K562 (cell line): ENCODE results near the gene CNTFR. TPM values are rescaled to one million over a fixed set of nuclear protein-coding genes. Genes with fewer than 3 reads are reported as not detected.
A peak's percentile ranks its signal among the peaks of the same experiment; 100 is the strongest.

Experiments
- ATAC-seq: fragments of 200-7000 bp; cut with Tn5 transposase; 3 replicates; pipeline ENCODE4 v1.9.1; 2020; ENCODE audit warnings: moderate library complexity
- BruUV-seq: library from RNA; stranded (reverse); fragments of 400-500 nt; replicated peaks from 2 replicates; lab custom pipeline; 2021; lab: Mats Ljungman, UMichigan
- CTCF ChIA-PET: fragments of 300-600 bp; formaldehyde crosslinking; extraction: SDS; loops from one replicate; lab custom pipeline; 2021; ENCODE audit warnings: low intra/inter-chr PET ratio; lab: Yijun Ruan, JAX
- POLR2A ChIA-PET: fragments of 300-600, 350-650 bp; sonication (Branson Sonifier 250); formaldehyde crosslinking; extraction: SDS; loops from one replicate; lab custom pipeline; 2021; ENCODE audit warnings: antibody characterized with exemption, inconsistent platforms; lab: Yijun Ruan, JAX
- DNase-seq, 4 experiments: peaks; one replicate each; pipeline versions ENCODE4 v3.0.0 to v3.0.0-alpha.2; 2011 to 2018; ENCODE audit warnings: low spot score in 3 of 4, mixed read lengths in 3 of 4; ENCODE audit errors: extremely low read depth in 1 of 4
- FAIRE-seq: peaks from 2 replicates; lab custom pipeline; 2011; peaks lifted over from hg19 to GRCh38; lab: Jason Lieb, UNC
- H2AFZ ChIP-seq: 2 replicates; pipeline ENCODE4 v1.6.0; 2011; ENCODE audit warnings: low read depth, low read length, control low read depth, inconsistent platforms
- H3K27ac ChIP-seq: fragments of 200-600 bp; 3 replicates; pipeline ENCODE4 v1.8.0; 2011; ENCODE audit warnings: low read depth, mild to moderate bottlenecking, control low read depth, inconsistent platforms, low read length, moderate library complexity, mixed read lengths; ENCODE audit errors: extremely low read depth
- H3K27me3 ChIP-seq, 2 experiments: fragments of 300-600 bp in 1 of 2; 2 replicates in 1 of 2; 3 replicates in 1 of 2; pipeline versions ENCODE4 v1.6.0 to v1.8.0; 2011; ENCODE audit warnings: inconsistent platforms in 2 of 2, low read length in 2 of 2, mild to moderate bottlenecking in 1 of 2, mixed read lengths in 1 of 2, moderate library complexity in 1 of 2; ENCODE audit not compliant: control insufficient read depth in 2 of 2, insufficient read depth in 2 of 2
- H3K36me3 ChIP-seq: fragments of 300-600 bp; 3 replicates; pipeline ENCODE4 v1.8.0; 2011; ENCODE audit warnings: mild to moderate bottlenecking, low read length, inconsistent platforms; ENCODE audit not compliant: control insufficient read depth, insufficient read depth
- H3K4me1 ChIP-seq, 2 experiments: fragments of 200-600 bp in 1 of 2; replicated peaks in 1 of 2; 2 replicates in 1 of 2; 3 replicates in 1 of 2; pipeline versions ENCODE4 v1.5.1 to v1.8.0; 2011; ENCODE audit warnings: inconsistent platforms in 2 of 2, low read length in 2 of 2, mild to moderate bottlenecking in 1 of 2, mixed read lengths in 1 of 2, moderate library complexity in 1 of 2; ENCODE audit not compliant: control insufficient read depth in 2 of 2, insufficient read depth in 2 of 2
- H3K4me2 ChIP-seq: 2 replicates; pipeline ENCODE4 v1.6.1; 2011; ENCODE audit warnings: low read length, control low read depth, inconsistent platforms, mixed read lengths; ENCODE audit not compliant: insufficient read depth
- H3K4me3 ChIP-seq: fragments of 200-600 bp; sonication (generic), shearing (Covaris generic); 2 replicates; pipeline ENCODE4 v1.5.1; 2016; ENCODE audit warnings: control low read depth, inconsistent platforms
- H3K79me2 ChIP-seq: fragments of 200-600 bp; 3 replicates; pipeline ENCODE4 v1.8.0; 2011; ENCODE audit warnings: low read length, inconsistent platforms; ENCODE audit not compliant: control insufficient read depth, insufficient read depth
- H3K9ac ChIP-seq, 2 experiments: 2 replicates each; pipeline versions ENCODE4 v1.6.0 to v1.6.1; 2011; ENCODE audit warnings: low read depth in 2 of 2, low read length in 2 of 2, control low read depth in 1 of 2, inconsistent platforms in 1 of 2, mild to moderate bottlenecking in 1 of 2, mixed read lengths in 1 of 2; ENCODE audit not compliant: insufficient read depth in 1 of 2
- H3K9me1 ChIP-seq: one replicate; pipeline ENCODE4 v1.6.0; 2011; ENCODE audit warnings: inconsistent platforms, mild to moderate bottlenecking, low read length, moderate library complexity; ENCODE audit not compliant: control insufficient read depth, insufficient read depth
- H3K9me3 ChIP-seq: replicated peaks from 2 replicates; pipeline ENCODE4 v1.5.1; 2011; ENCODE audit warnings: low read depth, low read length, inconsistent platforms; ENCODE audit not compliant: control insufficient read depth, insufficient read depth
- H4K20me1 ChIP-seq: replicated peaks from 2 replicates; pipeline ENCODE4 v1.6.1; 2011; ENCODE audit warnings: low read length, inconsistent platforms, mixed read lengths; ENCODE audit not compliant: control insufficient read depth, insufficient read depth
- ATF2 ChIP-seq: sonication (generic); formaldehyde crosslinking; IDR thresholded peaks from 2 replicates; pipeline ENCODE4 v1.8.1; 2022; ENCODE audit warnings: missing genetic modification reagents
- ATF7 ChIP-seq: fragments of 450-650 bp; IDR thresholded peaks from 2 replicates; pipeline ENCODE4 v1.7.1; 2014; ENCODE audit warnings: mild to moderate bottlenecking, moderate library complexity
- CEBPG ChIP-seq, 3 experiments: fragments of 200-800 bp in 1 of 3; sonication (Bioruptor generic) in 1 of 3; sonication (generic) in 1 of 3; formaldehyde crosslinking in 1 of 3; IDR thresholded peaks in 2 of 3; conservative IDR thresholded peaks in 1 of 3; 2 replicates each; pipeline versions ENCODE4 v1.6.1 to v1.8.0; 2016 to 2022; ENCODE audit warnings: missing compliant biosample characterization in 2 of 3, missing genetic modification characterization in 2 of 3, mild to moderate bottlenecking in 1 of 3, missing genetic modification reagents in 1 of 3
- JUND ChIP-seq, 2 experiments: IDR thresholded peaks; 2 replicates in 1 of 2; 3 replicates in 1 of 2; pipeline ENCODE4 v1.6.1; 2011; ENCODE audit warnings: borderline replicate concordance in 2 of 2, low read depth in 2 of 2, low read length in 2 of 2, improper control_type of control experiment in 1 of 2, missing biosample characterization in 1 of 2, missing genetic modification characterization in 1 of 2, missing genetic modification reagents in 1 of 2
- MLLT1 ChIP-seq, 2 experiments: fragments of 450-650 bp; IDR thresholded peaks; 2 replicates each; pipeline ENCODE4 v1.6.1; 2016
- NR0B1 ChIP-seq: fragments of 450-650 bp; IDR thresholded peaks from one replicate; pipeline ENCODE4 v1.6.1; 2018; ENCODE audit warnings: mild to moderate bottlenecking, moderate library complexity; ENCODE audit not compliant: partially characterized antibody
- SOX6 ChIP-seq: fragments of 450-650 bp; IDR thresholded peaks from 2 replicates; pipeline ENCODE4 v1.6.1; 2014; ENCODE audit warnings: mild to moderate bottlenecking
- STAG1 ChIP-seq: sonication (generic); formaldehyde crosslinking; IDR thresholded peaks from 2 replicates; pipeline ENCODE4 v1.5.0; 2020; ENCODE audit warnings: missing genetic modification reagents, borderline replicate concordance
- ZKSCAN1 ChIP-seq: fragments of 150-350 bp; IDR thresholded peaks from 2 replicates; pipeline ENCODE4 v1.6.1; 2016; ENCODE audit warnings: low read depth, low read length
- ZNF253 ChIP-seq: fragments of 250-450 bp; sonication (Bioruptor Pico); conservative IDR thresholded peaks from 2 replicates; pipeline ENCODE4 v1.6.1; 2021; ENCODE audit warnings: mild to moderate bottlenecking
- ZNF280A ChIP-seq: fragments of 450-650 bp; IDR thresholded peaks from 2 replicates; pipeline ENCODE4 v1.6.1; 2018; ENCODE audit warnings: mild to moderate bottlenecking, low read depth; ENCODE audit not compliant: partially characterized antibody
- ZNF445 ChIP-seq: fragments of 250-450 bp; sonication (Bioruptor Pico); IDR thresholded peaks from 2 replicates; pipeline ENCODE4 v1.4.0; 2020; ENCODE audit warnings: low read depth, mild to moderate bottlenecking, moderate library complexity
- WGBS: fragments of 100-300 bp; shearing (Covaris generic); methylation state at CpG from one replicate; pipeline ENCODE4 v1.1.6; 2016; ENCODE audit warnings: low coverage, mixed read lengths; ENCODE audit not compliant: insufficient coverage; ENCODE audit errors: missing lambda C conversion rate; 5-methylcytosine and 5-hydroxymethylcytosine counted together
- in situ Hi-C: fragments of 300-500 bp; cut with MboI; formaldehyde crosslinking; loops from 4 replicates; pipeline ENCODE4 v1.15.0; 2018; ENCODE audit warnings: inconsistent platforms, mixed read lengths
- intact Hi-C: fragments of 100-400 bp; cut with micrococcal nuclease; formaldehyde crosslinking; loops from 2 replicates; pipeline ENCODE4 v1.14.2; 2022
- polyA plus RNA-seq, 8 experiments: library from polyadenylated mRNA; depleted of rRNA in 4 of 8; stranded (reverse) in 5 of 8; unstranded in 3 of 8; fragments of >200 nt; fragmentation: Nextera tagmentation in 2 of 8; fragmentation: Illumina TruSeq in 1 of 8; extraction: Ambion mirVana in 2 of 8; extraction: Trizol in 1 of 8; gene quantifications; 2 replicates each; pipeline versions ENCODE4 v1.2.1 to v1.2.3, GENCODE V29; 2011 to 2014; ENCODE audit warnings: inconsistent platforms in 1 of 8, missing spikeins in 1 of 8
- total RNA-seq, 7 experiments: library from RNA; depleted of rRNA in 6 of 7; stranded (reverse); fragments of >200 nt in 6 of 7; fragmentation: Illumina TruSeq in 2 of 7; extraction: Trizol in 2 of 7; gene quantifications; 2 replicates each; pipeline versions ENCODE4 v1.2.1 to v1.2.3, GENCODE V29; 2011 to 2021; ENCODE audit warnings: low replicate concordance in 1 of 7

CNTFR gene
- total and polyA plus RNA-seq, 9 of the 15 experiments (the other 6 are each of a cell fraction or from before 2014, with no cell fraction given): not detected

- H3K36me3 ChIP-seq: no peaks in the 10 kb centered on the region
- BruUV-seq: no TSS peak
- H3K4me3 ChIP-seq: no peak overlapping the region
- ChIA-PET CTCF (interaction anchor here (0.6 to 0.7 kb wide), 2 partner anchors 12 to 1499 kb away, joined by 4 read pairs; no protein-coding TSS in a partner anchor), POLR2A (interaction anchor here (0.5 to 1.0 kb wide), 2 partner anchors 28 to 193 kb away, joined by 3 read pairs; no protein-coding TSS in a partner anchor)
- H3K27ac ChIP-seq: no peak overlapping the region
- DNase-seq (peak; percentile 75 to 81 (median 78)), ATAC-seq (peak; percentile 93), FAIRE-seq (peak; percentile 90)
- no peak overlapping the region for H2AFZ ChIP-seq
- no peaks in the 10 kb centered on the region for H3K9me3 ChIP-seq
- H3K4me1 ChIP-seq: peaks cover 0 to 7% of the 10 kb centered on the region in 2 experiments; a peak in 2 of 5 replicates
- no peaks in the 10 kb centered on the region for H3K9me1 ChIP-seq
- in situ Hi-C loops: loop anchor here (10.0 kb wide), 1 partner anchor 199 kb away; no protein-coding TSS in a partner anchor
- peaks cover 10% of the 10 kb centered on the region; the same call in 1 of the 2 replicates for H4K20me1 ChIP-seq
- intact Hi-C loops: loop anchor here (1.0 kb wide), 1 partner anchor 55 kb away; no protein-coding TSS in a partner anchor
- H3K9ac ChIP-seq: no peak overlapping the region
- H3K79me2 ChIP-seq: no peaks in the 10 kb centered on the region
- no peaks in the 10 kb centered on the region for H3K27me3 ChIP-seq
- no peak overlapping the region for H3K4me2 ChIP-seq
- WGBS: 25% methylated on average over 4 of the region's 4 CpGs
- TF ChIP-seq ZNF280A: no peak
- TF ChIP-seq NR0B1: no peak
- no peak for TF ChIP-seq ZNF445 (CRISPR knock-in tag)
- no peak for TF ChIP-seq ATF2 (CRISPR knock-in tag)
- TF ChIP-seq ATF7: no peak
- TF ChIP-seq CEBPG (CRISPR knock-in tag; IDR thresholded peaks at IDR 0.05): no peak
- TF ChIP-seq CEBPG (tag; conservative IDR thresholded peaks at IDR 0.05 in 1 of 2, IDR thresholded peaks at IDR 0.05 in 1 of 2): no peak
- TF ChIP-seq MLLT1 (IDR thresholded peaks at IDR 0.05): no peak
- no peak for TF ChIP-seq SOX6
- TF ChIP-seq ZKSCAN1: no peak
- no peak for TF ChIP-seq ZNF253 (CRISPR knock-in tag)
- TF ChIP-seq STAG1: peak; percentile 51; the same call in 1 of the 2 replicates
- TF ChIP-seq JUND (IDR thresholded peaks at IDR 0.05; ENCODE audit: borderline replicate concordance, low read depth, low read length): no peak
- TF ChIP-seq JUND (tag; IDR thresholded peaks at IDR 0.05; ENCODE audit: borderline replicate concordance, low read depth, low read length): no peak
Observed at GRCh38 chr9:34603610-34604231, 14.2 kb upstream of the CNTFR start.
